GM12801 (cell line): ENCODE measurements around the gene FAM3D.

Experiments used
- TF ChIP-seq, protein P1 (sequence below): IDR thresholded peaks from one replicate; pipeline ENCODE4 v1.5.1; 2011; ENCODE audit warnings: control low read depth; ENCODE audit not compliant: insufficient read length; ENCODE audit errors: extremely low read depth

FAM3D gene

DNA sequence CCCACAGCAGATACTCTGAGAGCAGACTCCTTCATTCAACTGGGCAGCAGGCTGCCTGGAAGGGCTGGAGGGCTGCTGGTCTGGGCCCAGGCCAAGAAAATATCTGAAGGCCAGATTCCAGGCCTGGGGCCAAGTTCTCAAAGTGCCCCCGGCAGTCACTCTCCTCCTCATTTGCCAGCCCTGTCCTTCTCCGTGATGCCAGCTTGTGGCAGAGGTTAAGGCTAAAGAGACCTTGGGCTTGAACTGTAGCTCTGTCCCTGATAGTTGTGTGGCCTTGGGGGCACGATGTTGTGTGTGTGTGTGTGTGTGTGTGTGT lies 39.0 kb downstream of the FAM3D start:
- TF ChIP-seq, protein P1, sequence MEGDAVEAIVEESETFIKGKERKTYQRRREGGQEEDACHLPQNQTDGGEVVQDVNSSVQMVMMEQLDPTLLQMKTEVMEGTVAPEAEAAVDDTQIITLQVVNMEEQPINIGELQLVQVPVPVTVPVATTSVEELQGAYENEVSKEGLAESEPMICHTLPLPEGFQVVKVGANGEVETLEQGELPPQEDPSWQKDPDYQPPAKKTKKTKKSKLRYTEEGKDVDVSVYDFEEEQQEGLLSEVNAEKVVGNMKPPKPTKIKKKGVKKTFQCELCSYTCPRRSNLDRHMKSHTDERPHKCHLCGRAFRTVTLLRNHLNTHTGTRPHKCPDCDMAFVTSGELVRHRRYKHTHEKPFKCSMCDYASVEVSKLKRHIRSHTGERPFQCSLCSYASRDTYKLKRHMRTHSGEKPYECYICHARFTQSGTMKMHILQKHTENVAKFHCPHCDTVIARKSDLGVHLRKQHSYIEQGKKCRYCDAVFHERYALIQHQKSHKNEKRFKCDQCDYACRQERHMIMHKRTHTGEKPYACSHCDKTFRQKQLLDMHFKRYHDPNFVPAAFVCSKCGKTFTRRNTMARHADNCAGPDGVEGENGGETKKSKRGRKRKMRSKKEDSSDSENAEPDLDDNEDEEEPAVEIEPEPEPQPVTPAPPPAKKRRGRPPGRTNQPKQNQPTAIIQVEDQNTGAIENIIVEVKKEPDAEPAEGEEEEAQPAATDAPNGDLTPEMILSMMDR = no peak

DNA sequence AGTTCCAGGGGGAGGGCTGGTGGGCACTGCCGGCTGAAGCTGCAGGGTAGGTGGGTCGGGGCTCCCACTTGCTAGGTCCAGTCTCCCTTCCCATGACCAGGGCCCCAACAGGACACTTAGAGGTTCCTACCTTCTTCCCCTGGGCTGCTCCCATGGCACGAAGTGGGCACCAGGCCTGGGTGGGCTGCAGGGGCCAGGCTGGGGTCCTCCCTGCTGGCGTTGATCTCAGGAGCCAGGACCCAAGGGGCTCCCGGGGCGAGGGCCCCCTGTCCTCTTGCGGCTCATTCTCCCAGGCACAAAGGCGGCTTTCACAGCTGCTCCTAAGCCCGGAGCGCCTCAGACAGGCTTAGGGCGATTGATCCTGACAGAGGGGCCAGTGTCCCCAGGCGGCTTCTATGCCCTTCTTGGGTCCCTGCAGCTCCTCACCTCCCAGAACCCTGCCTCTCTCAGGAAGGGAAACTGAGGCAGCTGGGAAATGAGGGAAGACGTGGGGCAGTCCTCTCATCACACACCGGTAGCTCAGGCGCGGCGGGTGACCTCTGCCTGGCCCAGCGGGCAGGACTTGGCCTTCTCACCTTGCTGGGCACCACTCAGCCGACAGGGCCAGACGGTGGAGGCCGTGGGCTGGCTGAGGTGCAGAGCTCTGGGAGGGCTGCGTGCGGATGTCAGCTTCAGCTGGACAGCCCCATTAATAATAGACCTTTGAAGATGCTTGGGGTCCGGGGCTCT lies 39.6 kb downstream of the FAM3D start:
- TF ChIP-seq, protein P1 = no peak

DNA sequence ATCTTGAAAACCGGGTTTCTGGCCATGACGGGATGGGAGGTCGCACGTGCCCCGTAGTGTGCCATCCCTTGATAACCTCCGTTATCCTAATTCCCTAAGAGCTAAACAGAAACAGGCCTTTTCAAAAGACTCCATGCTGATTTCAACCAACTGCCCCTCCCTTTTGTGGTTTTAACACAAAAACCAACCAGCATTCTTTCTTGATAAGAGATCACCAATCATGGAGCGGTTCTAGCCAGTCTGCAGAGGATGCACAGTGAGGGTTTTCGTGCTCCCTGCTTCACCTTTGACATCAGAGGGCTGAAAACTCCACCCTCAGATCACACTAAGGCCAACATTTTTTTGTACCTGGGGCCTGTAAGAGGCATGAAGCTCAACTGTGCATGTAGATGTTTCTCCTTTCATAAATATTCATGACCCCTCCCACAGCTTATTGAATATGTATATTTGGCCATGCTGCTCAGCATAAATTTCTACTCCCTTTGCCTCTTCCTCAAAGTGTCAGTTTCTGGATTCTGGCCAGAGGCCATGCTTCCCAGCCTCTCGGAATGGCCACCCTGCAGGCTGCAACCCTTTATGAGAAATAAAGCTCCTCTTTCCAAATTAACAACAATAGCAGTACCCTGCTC lies 41.3 kb downstream of the FAM3D start:
- TF ChIP-seq, protein P1 = no peak

DNA sequence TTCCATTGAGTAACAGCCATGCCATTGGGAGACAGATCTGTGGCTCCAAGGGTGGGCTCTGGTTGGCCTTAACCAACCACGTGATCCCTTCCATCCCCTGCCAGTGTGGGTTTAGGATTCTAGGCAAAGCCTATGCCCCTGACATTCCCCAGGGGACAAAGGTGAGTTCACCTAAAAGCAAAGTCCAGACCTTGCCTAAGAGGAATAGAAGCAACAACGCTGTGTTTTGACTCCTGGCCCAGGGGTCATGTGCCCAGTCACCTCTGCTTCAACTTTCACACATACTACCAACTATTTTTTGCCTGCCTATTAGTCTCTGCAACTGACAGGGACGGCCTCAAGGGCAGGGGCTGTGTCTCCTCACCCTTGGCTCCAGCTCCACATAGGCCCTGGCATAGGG lies 42.0 kb downstream of the FAM3D start:
- TF ChIP-seq, protein P1 = no peak

DNA sequence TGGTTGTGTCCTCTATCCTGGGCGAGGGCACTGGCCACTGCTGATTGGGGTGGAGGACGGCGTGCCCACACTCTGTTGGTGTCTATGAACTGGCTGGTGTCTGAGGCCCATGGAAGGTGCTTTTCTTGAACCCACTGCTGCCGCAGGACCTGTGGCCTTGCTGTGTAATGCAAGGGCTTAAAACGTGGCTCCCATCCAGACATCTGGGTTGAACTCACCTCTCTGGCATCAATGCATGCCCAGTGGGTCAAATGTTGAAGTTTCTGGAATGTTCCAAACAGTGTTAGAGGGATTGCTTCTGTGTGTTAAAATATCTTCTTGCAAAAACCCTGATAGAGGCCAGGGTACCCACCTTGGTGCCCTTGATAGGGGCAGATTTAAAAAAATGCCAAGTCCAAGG lies 42.6 kb downstream of the FAM3D start:
- TF ChIP-seq, protein P1 = no peak

DNA sequence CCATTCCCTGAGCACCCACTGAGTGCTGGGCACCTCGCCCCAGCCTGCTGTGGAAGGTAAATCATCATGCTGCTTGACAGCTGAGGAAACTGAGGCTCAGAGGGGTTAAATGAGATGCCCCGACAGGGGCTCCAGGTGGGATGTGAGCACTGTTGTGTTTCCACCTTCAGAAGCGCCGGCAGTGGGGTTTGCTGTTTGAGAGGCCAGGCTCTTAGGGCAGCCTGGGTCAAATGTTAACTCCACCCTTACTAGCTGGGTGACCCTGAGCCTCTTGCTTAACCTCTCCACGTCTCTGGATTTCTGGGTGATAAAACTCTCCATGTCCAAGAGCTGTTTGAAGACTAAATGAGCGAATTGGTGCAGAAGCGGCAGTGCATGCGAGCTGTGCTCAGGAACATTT lies 43.1 kb downstream of the FAM3D start:
- TF ChIP-seq, protein P1 = no peak

DNA sequence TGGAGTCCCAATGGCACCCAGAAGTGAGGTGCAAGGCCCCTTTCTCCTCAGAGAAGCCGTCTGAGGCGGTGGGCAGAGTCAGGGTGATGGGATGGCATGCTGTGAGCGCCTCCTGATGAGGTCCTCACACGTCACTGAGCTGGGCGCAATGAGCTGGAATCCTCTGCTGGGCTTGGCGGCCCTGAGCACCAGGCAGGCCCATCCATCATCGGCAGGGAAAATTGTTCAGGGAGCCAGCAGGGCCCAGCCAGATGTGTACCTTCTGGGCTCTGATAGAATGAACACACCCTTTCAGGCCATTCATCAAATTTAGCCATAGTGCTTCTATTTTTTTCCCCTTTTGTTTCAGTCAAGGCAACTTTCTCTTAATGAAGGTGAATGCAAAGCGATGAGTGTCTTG lies 43.7 kb downstream of the FAM3D start:
- TF ChIP-seq, protein P1 = no peak

DNA sequence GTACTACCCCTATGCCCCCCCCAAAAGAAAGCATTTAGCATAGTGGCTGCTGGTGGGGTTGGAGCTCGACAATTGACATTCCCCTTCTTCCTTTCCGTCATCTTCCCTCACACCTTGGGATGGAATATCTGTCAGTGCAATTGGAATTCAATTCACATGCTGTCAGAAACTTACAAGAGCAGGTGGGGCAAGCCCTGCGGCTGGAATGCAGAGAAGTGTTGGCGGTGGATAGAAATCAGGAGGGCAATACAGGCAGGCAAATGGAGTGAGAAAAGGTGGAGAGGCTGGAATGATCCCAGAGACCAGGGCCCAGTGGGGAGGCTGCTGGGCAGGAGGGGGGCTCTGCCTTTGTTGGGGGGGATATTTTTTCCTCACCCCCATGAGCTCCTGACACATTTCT lies 44.1 kb downstream of the FAM3D start:
- TF ChIP-seq, protein P1 = no peak
